Neuronal stem cell (in vitro differentiated cells): ENCODE data around the gene SOCS6.
A peak's percentile ranks its signal among the peaks of the same experiment; 100 is the strongest.

Experiments used
- DNase-seq: peaks from one replicate; pipeline ENCODE4 v3.0.0-alpha.2; 2013; ENCODE audit warnings: low spot score
- H2AFZ ChIP-seq: one replicate; pipeline ENCODE4 v1.6.1; 2013; ENCODE audit warnings: mild to moderate bottlenecking, low read length, inconsistent platforms
- H2AK5ac ChIP-seq: 2 replicates; pipeline ENCODE4 v1.6.1; 2013; ENCODE audit warnings: low read depth, mild to moderate bottlenecking, inconsistent platforms, low read length, moderate library complexity, mixed read lengths
- H2BK120ac ChIP-seq: 2 replicates; pipeline ENCODE4 v1.6.1; 2013; ENCODE audit warnings: low read depth, mild to moderate bottlenecking, inconsistent platforms, low read length, moderate library complexity, mixed read lengths
- H2BK12ac ChIP-seq: one replicate; pipeline ENCODE4 v1.6.1; 2013; ENCODE audit warnings: low read length, inconsistent platforms
- H2BK15ac ChIP-seq: 2 replicates; pipeline ENCODE4 v1.6.1; 2013; ENCODE audit warnings: mild to moderate bottlenecking, low read length, inconsistent platforms, mixed read lengths
- H2BK5ac ChIP-seq: one replicate; pipeline ENCODE4 v1.6.1; 2013; ENCODE audit warnings: inconsistent platforms, mild to moderate bottlenecking, low read length, moderate library complexity
- H3K14ac ChIP-seq: one replicate; pipeline ENCODE4 v1.6.1; 2013; ENCODE audit warnings: low read length, inconsistent platforms
- H3K18ac ChIP-seq: 2 replicates; pipeline ENCODE4 v1.6.1; 2013; ENCODE audit warnings: low read length, inconsistent platforms
- H3K23ac ChIP-seq: 2 replicates; pipeline ENCODE4 v1.6.1; 2013; ENCODE audit warnings: low read depth, mild to moderate bottlenecking, mixed read lengths, low read length, inconsistent platforms; ENCODE audit not compliant: poor library complexity
- H3K27ac ChIP-seq: replicated peaks from 3 replicates; pipeline ENCODE4 v1.5.1; 2013; ENCODE audit warnings: low read length, inconsistent platforms
- H3K27me3 ChIP-seq, 3 experiments: 2 replicates each; pipeline ENCODE4 v1.6.1; 2013; ENCODE audit warnings: low read length in 3 of 3, mild to moderate bottlenecking in 2 of 3, inconsistent platforms in 1 of 3, low read depth in 1 of 3, mixed read lengths in 1 of 3, moderate library complexity in 1 of 3; ENCODE audit not compliant: control insufficient read depth in 3 of 3, insufficient read depth in 3 of 3
- H3K36me3 ChIP-seq, 2 donors: replicated peaks in 1 of 2; 2 replicates each; pipeline ENCODE4 v1.6.1; 2013; ENCODE audit warnings: low read length in 2 of 2; ENCODE audit not compliant: control insufficient read depth in 2 of 2, insufficient read depth in 2 of 2
- H3K4ac ChIP-seq: 2 replicates; pipeline ENCODE4 v1.6.1; 2013; ENCODE audit warnings: inconsistent platforms, mild to moderate bottlenecking, low read length, moderate library complexity
- H3K4me1 ChIP-seq, 2 donors: 1 replicate in 1 of 2; 2 replicates in 1 of 2; pipeline ENCODE4 v1.6.1; 2013; ENCODE audit warnings: low read length in 2 of 2, low read depth in 1 of 2; ENCODE audit not compliant: control insufficient read depth in 2 of 2, insufficient read depth in 1 of 2
- H3K4me2 ChIP-seq: one replicate; pipeline ENCODE4 v1.6.1; 2013; ENCODE audit warnings: mild to moderate bottlenecking, low read length, inconsistent platforms; ENCODE audit not compliant: insufficient read depth, poor library complexity, severe bottlenecking
- H3K4me3 ChIP-seq, 2 donors: 2 replicates each; pipeline ENCODE4 v1.5.1; 2013; ENCODE audit warnings: low read length in 2 of 2, mild to moderate bottlenecking in 2 of 2, inconsistent platforms in 1 of 2, moderate library complexity in 1 of 2
- H3K79me1 ChIP-seq: one replicate; pipeline ENCODE4 v1.6.1; 2013; ENCODE audit warnings: low read depth, mild to moderate bottlenecking, inconsistent platforms, low read length, moderate library complexity
- H3K9ac ChIP-seq: one replicate; pipeline ENCODE4 v1.6.1; 2013; ENCODE audit warnings: mild to moderate bottlenecking, low read depth, low read length, inconsistent platforms; ENCODE audit not compliant: poor library complexity
- H3K9me3 ChIP-seq, 2 donors: replicated peaks in 1 of 2; 2 replicates each; pipeline versions ENCODE3 to v1.6.1; 2013; ENCODE audit warnings: low read length in 2 of 2, mild to moderate bottlenecking in 2 of 2, inconsistent platforms in 1 of 2, low read depth in 1 of 2, mixed read lengths in 1 of 2, moderate library complexity in 1 of 2; ENCODE audit not compliant: control insufficient read depth in 2 of 2, insufficient read depth in 1 of 2
- H4K8ac ChIP-seq: one replicate; pipeline ENCODE4 v1.6.1; 2013; ENCODE audit warnings: low read depth, mild to moderate bottlenecking, inconsistent platforms, low read length, moderate library complexity
- H4K91ac ChIP-seq: one replicate; pipeline ENCODE4 v1.6.1; 2013; ENCODE audit warnings: low read length, low read depth, mild to moderate bottlenecking, inconsistent platforms; ENCODE audit not compliant: poor library complexity
- WGBS, 2 donors: extraction: QIAGEN DNeasy Blood & Tissue Kit; methylation state at CpG; one replicate each; pipeline ENCODE4 v1.1.7; 2013; ENCODE audit warnings: missing lambda C conversion rate in 2 of 2, mixed read lengths in 1 of 2; ENCODE audit not compliant: insufficient read length in 2 of 2, insufficient replicate concordance in 1 of 2; ENCODE audit errors: extremely low coverage in 2 of 2; 5-methylcytosine and 5-hydroxymethylcytosine counted together

SOCS6 gene

DNA sequence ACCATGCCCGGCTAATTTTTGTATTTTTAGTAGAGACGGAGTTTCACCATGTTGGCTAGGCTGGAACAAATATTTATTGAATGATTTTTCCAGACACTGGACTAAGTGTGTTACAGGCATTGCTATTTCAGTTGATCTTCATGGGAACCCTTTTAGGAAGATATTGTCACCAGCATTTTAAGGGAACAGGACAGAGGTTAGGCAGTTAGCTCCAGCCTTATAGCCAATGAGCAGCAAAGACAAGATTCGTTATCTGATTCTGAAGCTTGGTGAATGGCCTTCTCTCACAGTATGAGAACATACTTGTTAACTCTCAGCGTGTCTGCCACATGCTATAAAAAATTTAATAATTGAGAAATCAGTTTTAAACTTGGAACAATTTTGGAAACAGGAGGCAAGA, 73.4 kb downstream of the SOCS6 start:
- Histone ChIP-seq H2AFZ (no peak overlapping the region), H3K4me3 (no peak overlapping the region), H3K14ac (no peak overlapping the region), H2BK12ac (no peak overlapping the region), H3K4me1 (peaks cover 0 to 6% of the 10 kb centered on the region in 2 donors), H2BK5ac (no peak overlapping the region), H3K27me3 (no peaks in the 10 kb centered on the region), H3K9me3 (no peaks in the 10 kb centered on the region), H3K79me1 (no peaks in the 10 kb centered on the region), H3K27ac (no peak overlapping the region), H3K4ac (no peak overlapping the region), H4K8ac (no peak overlapping the region), H2AK5ac (no peak overlapping the region), H4K91ac (no peak overlapping the region), H3K23ac (no peak overlapping the region), H3K4me2 (no peak overlapping the region), H2BK15ac (no peak overlapping the region), H3K36me3 (no peaks in the 10 kb centered on the region), H3K18ac (no peak overlapping the region), H3K9ac (no peak overlapping the region), H2BK120ac (no peak overlapping the region)
- WGBS, 2 donors: no CpG with 5 or more reads among the region's 4 CpGs
- DNase-seq: no peak

DNA sequence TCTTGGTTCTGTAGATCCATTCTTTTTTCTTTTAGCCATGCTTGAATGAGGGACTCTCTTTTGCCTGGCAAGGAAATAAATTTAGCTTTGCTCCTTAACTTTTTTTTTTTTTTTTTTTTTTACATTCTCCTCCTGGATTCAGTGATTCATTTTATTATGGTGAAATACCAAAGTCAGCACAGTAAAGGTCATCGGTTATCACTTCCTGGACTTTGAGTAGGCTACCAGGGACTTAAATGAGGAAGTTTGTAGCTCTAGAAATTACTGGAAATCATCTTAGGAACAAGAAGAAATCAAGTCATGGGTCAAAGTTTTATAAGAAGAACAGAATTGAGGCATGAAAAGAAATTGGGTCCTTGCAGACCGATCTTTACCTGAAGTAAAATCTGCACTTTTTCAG, 75.0 kb downstream of the SOCS6 start:
- WGBS, 2 donors: no CpG with 5 or more reads among the region's 2 CpGs
- Histone ChIP-seq H3K36me3 (no peaks in the 10 kb centered on the region), H4K91ac (no peak overlapping the region), H3K14ac (no peak overlapping the region), H3K79me1 (no peaks in the 10 kb centered on the region), H2AFZ (no peak overlapping the region), H3K4me1 (peaks cover 0 to 6% of the 10 kb centered on the region in 2 donors), H3K23ac (no peak overlapping the region), H3K4me3 (no peak overlapping the region), H2BK15ac (no peak overlapping the region), H2BK12ac (no peak overlapping the region), H2AK5ac (no peak overlapping the region), H3K9me3 (no peaks in the 10 kb centered on the region), H3K9ac (no peak overlapping the region), H3K18ac (no peak overlapping the region), H4K8ac (no peak overlapping the region), H3K27me3 (no peaks in the 10 kb centered on the region), H3K27ac (no peak overlapping the region), H2BK5ac (no peak overlapping the region), H2BK120ac (no peak overlapping the region), H3K4me2 (no peak overlapping the region), H3K4ac (no peak overlapping the region)
- DNase-seq: no peak

- H3K27ac ChIP-seq: no peak overlapping the region
- no peaks in the 10 kb centered on the region for H3K27me3 ChIP-seq
- no peak overlapping the region for H4K91ac ChIP-seq
- no peak overlapping the region for H3K9ac ChIP-seq
- H3K4ac ChIP-seq: no peak overlapping the region
- no peak overlapping the region for H3K23ac ChIP-seq
- H3K79me1 ChIP-seq: no peaks in the 10 kb centered on the region
- no peak overlapping the region for H3K14ac ChIP-seq
- H2AFZ ChIP-seq: no peak overlapping the region
- H2BK12ac ChIP-seq: no peak overlapping the region
- H3K4me1 ChIP-seq: peaks cover 0 to 6% of the 10 kb centered on the region in 2 donors
- no CpG with 5 or more reads among the region's 3 CpGs for WGBS, 2 donors
- no peaks in the 10 kb centered on the region for H3K36me3 ChIP-seq
- no peak overlapping the region for H3K4me2 ChIP-seq
- H3K4me3 ChIP-seq: no peak overlapping the region
- H2BK15ac ChIP-seq: no peak overlapping the region
- no peaks in the 10 kb centered on the region for H3K9me3 ChIP-seq
- no peak overlapping the region for H4K8ac ChIP-seq
- H3K18ac ChIP-seq: no peak overlapping the region
- H2BK5ac ChIP-seq: no peak overlapping the region
- no peak for DNase-seq
- no peak overlapping the region for H2BK120ac ChIP-seq
- no peak overlapping the region for H2AK5ac ChIP-seq
These were observed 76.5 kb downstream of the SOCS6 start for GRCh38 chr18:70365361-70365760.

DNA sequence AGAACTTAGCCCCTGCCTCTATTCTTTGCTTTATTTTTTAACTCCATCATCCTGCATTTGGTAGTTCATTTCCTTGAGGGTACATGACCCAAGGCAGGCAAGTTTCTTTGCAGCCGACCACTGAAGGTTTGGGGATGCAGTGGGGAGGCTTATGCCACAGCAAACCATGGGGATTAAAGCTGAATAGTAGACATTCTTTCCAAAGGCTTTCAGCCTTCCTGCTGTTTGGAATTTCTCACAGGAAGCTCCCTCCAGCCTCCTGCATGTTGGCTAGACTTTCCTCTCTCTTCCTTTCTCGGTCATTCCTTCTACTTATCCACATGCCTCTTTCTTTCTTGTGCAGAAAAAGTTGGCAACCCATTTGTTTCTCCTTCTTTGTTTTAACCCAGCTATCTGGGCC, 77.3 kb downstream of the SOCS6 start:
- H3K27ac ChIP-seq: peak overlapping the region; percentile 45

More for the DNA sequence above, 77.3 kb downstream of the SOCS6 start:
- no CpG with 5 or more reads among the region's 2 CpGs for WGBS, 2 donors
- no peaks in the 10 kb centered on the region for H3K27me3 ChIP-seq
- peak; percentile 41 for DNase-seq
- peak overlapping the region; percentile 19 for H2AFZ ChIP-seq
- no peak overlapping the region for H3K4me3 ChIP-seq
- H3K79me1 ChIP-seq: no peaks in the 10 kb centered on the region
- H4K8ac ChIP-seq: no peak overlapping the region
- H4K91ac ChIP-seq: no peak overlapping the region
- no peak overlapping the region for H3K9ac ChIP-seq
- no peak overlapping the region for H3K4me2 ChIP-seq
- H3K9me3 ChIP-seq: no peaks in the 10 kb centered on the region
- no peak overlapping the region for H2AK5ac ChIP-seq
- no peak overlapping the region for H2BK120ac ChIP-seq
- H3K36me3 ChIP-seq: no peaks in the 10 kb centered on the region
- no peak overlapping the region for H3K18ac ChIP-seq
- peaks cover 0 to 6% of the 10 kb centered on the region in 2 donors for H3K4me1 ChIP-seq
- no peak overlapping the region for H2BK12ac ChIP-seq
- H2BK15ac ChIP-seq: no peak overlapping the region
- H3K23ac ChIP-seq: no peak overlapping the region
- no peak overlapping the region for H3K14ac ChIP-seq
- H3K4ac ChIP-seq: no peak overlapping the region
- H2BK5ac ChIP-seq: no peak overlapping the region
